ENCODE data around the gene ROCK2. TPM values are rescaled to one million over a fixed set of nuclear protein-coding genes. Genes with fewer than 3 reads are reported as not detected.

Gene ROCK2
- total RNA-seq, 4 donors from 2014 or later = 51.0 to 75.9 (median 67.6) TPM

- DNase-seq = no peak
- H3K4me3 ChIP-seq = no peak overlapping the region
- peaks cover 0 to 16% (median 3%) of the 10 kb centered on the region in 4 donors for H3K4me1 ChIP-seq
- H3K36me3 ChIP-seq = no peaks in the 10 kb centered on the region
- H3K27me3 ChIP-seq = no peaks in the 10 kb centered on the region
- H3K27ac ChIP-seq = peak overlapping the region in 2 of 4 donors; percentile 3 to 30
- H3K9me3 ChIP-seq = no peaks in the 10 kb centered on the region
- TF ChIP-seq CTCF (IDR thresholded peaks at IDR 0.05) (no peak), POLR2A (IDR thresholded peaks at IDR 0.05) (no peak)
Observed at GRCh38 chr2:11367170-11367730, 22.8 kb upstream of the ROCK2 start.

GRCh38 chr2:11366326-11366741, 21.9 kb upstream of the ROCK2 start:
- H3K27ac ChIP-seq = no peak overlapping the region
- no peaks in the 10 kb centered on the region for H3K27me3 ChIP-seq
- H3K9me3 ChIP-seq = no peaks in the 10 kb centered on the region
- TF ChIP-seq POLR2A (IDR thresholded peaks at IDR 0.05) = no peak
- no peak for TF ChIP-seq CTCF (IDR thresholded peaks at IDR 0.05)
- no peak for DNase-seq
- H3K36me3 ChIP-seq = no peaks in the 10 kb centered on the region
- H3K4me1 ChIP-seq = peaks cover 0 to 15% (median 2%) of the 10 kb centered on the region in 4 donors
- no peak overlapping the region for H3K4me3 ChIP-seq

DNA sequence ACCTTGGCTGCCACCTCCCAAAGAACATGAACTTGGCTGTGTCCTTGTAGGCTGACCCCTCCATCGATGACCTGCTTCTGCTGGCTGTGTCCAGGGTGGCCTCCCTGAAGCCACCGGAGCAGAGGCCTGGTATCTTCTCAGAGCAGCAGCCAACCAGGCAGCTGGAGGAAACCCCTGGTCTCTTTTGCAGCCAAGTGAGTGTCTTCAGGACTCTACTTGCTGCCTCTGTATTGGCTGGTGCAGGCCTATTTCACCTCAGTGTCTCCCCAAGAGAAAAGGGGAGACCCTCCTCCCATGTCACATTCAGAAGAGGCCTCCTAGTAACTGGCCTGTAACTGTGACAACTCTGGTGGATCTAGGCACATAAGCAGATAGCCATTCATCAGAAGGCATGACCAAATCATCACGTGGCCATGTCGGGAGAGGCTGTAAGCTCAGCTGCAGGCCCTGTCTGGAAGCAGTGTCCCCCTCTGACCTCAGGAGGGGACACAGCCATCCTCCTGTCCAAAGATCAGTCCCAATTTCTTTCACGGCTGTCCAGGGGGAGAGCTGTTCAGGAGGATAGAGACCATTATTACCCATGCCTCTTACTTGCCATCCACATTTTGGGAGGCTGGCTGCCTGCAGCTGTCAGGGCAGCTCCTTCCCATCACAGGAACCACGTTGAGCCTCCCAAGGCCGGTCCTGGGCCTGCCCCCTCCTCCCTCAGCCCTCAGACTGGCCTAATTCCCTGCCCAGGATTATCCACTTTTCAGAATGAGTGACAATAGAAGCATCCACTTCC, 20.9 kb upstream of the ROCK2 start:
- Histone ChIP-seq H3K36me3 (no peaks in the 10 kb centered on the region), H3K9me3 (no peaks in the 10 kb centered on the region), H3K4me1 (peaks cover 0 to 11% (median 0%) of the 10 kb centered on the region in 4 donors), H3K27ac (no peak overlapping the region), H3K27me3 (no peaks in the 10 kb centered on the region), H3K4me3 (no peak overlapping the region)
- TF ChIP-seq POLR2A (IDR thresholded peaks at IDR 0.05) (no peak), CTCF (IDR thresholded peaks at IDR 0.05) (no peak)
- DNase-seq = no peak

DNA sequence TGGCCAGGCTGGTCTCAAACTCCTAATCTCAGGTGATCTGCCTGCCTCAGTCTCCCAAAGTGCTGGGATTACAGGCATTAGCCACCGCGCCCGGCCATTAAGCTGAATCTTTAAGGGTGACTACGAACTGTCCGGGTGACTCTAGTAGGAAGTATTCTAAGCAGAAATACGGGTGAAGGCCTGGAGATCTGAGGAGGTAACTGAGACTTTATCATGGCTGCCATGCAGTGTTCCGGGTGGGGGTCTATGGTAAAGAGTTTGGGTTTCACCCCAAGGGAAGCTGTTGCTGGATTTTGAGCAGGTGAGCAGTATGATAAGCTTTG, 20.1 kb upstream of the ROCK2 start:
- Histone ChIP-seq H3K27ac (no peak overlapping the region), H3K9me3 (no peaks in the 10 kb centered on the region), H3K36me3 (no peaks in the 10 kb centered on the region), H3K4me3 (no peak overlapping the region), H3K4me1 (peaks cover 0 to 11% (median 0%) of the 10 kb centered on the region in 4 donors), H3K27me3 (no peaks in the 10 kb centered on the region)
- TF ChIP-seq CTCF (IDR thresholded peaks at IDR 0.05) (no peak), POLR2A (IDR thresholded peaks at IDR 0.05) (no peak)
- DNase-seq = no peak

DNA sequence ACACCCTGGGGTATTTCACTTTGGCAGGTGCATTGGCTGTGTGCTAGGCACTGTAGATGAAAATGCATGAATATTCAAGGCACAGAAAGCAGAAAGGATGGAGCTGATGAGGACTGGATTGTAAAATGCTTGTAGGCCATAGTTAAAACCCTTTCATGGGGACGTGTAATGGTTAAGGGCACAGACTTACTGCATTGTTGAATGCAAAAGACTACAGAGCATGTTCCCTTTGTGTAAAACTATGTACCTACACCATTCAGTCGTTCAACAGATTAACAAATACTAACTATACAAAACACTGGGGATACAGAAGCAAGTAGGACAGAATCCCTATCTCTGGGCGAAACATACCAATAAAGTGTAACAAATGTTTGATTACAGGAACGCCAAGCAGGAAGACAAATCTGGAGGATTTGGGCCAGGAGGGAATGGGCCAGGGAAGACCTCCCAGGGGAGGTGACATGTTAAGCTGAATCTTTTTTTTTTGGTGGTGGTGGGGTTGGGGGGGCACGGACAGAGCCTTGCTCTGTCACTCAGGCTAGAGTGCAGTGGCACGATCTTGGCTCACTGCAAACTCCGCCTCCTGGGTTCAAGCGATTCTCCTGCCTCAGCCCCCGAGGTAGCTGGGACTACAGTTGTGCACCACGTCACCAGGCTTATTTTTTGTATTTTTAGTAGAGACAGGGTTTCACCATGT, 19.6 kb upstream of the ROCK2 start:
- Histone ChIP-seq H3K27me3 (no peaks in the 10 kb centered on the region), H3K4me3 (no peak overlapping the region), H3K4me1 (peaks cover 0 to 11% (median 0%) of the 10 kb centered on the region in 4 donors), H3K36me3 (no peaks in the 10 kb centered on the region), H3K27ac (no peak overlapping the region), H3K9me3 (no peaks in the 10 kb centered on the region)
- DNase-seq = no peak
- no peak for TF ChIP-seq CTCF (IDR thresholded peaks at IDR 0.05)
- TF ChIP-seq POLR2A (IDR thresholded peaks at IDR 0.05) = no peak

Data from Peyer's patch (tissue), 4 donors.